Measurements from ENCODE around the gene FSTL5. TPM values are rescaled to one million over a fixed set of nuclear protein-coding genes. Genes with fewer than 3 reads are reported as not detected.

The FSTL5 gene
- total and polyA plus RNA-seq, 2 experiments from 2014 or later, result 0.06 to 0.49 TPM

DNA sequence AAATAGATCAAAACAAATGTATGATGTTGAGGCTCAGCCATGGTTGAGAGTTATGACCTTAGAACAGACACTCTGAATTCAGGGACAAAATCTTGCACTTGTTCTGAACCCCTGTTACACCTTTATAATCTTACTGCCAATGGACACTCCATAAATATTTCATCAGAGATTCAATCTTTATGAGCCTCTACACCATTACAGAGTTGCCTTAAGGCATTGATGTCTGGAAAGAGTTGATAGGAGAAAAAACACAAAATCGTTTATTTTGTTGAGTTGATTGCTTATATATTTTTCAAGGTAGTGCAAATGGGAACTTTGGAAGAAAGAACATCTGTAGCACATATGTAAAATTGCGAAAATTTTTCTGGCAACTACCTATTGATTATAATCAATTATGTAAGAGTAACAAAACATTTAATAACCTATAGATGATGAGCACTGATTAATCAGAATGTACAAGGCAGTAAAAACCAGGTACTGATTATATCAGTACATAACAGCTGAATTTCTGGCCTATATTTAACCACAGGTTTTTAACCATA lies 568.5 kb downstream of the FSTL5 start (continued):
- TF ChIP-seq ZNF462 (CRISPR knock-in tag; IDR thresholded peaks at IDR 0.05), result no peak
- TF ChIP-seq STAT1 (IDR thresholded peaks at IDR 0.05; ENCODE audit: unreplicated experiment), result no peak
- no peak for TF ChIP-seq ZNF114 (CRISPR knock-in tag; IDR thresholded peaks at IDR 0.05)
- TF ChIP-seq CREB1 (CRISPR knock-in tag; IDR thresholded peaks at IDR 0.05; ENCODE audit: low read depth), result no peak
- no peak for TF ChIP-seq ZNF331 (CRISPR knock-in tag; IDR thresholded peaks at IDR 0.05; ENCODE audit: low read depth)
- no peak for TF ChIP-seq JUNB (IDR thresholded peaks at IDR 0.05; ENCODE audit: unreplicated experiment)

GRCh38 chr4:161585011-161585410 lies 578.8 kb downstream of the FSTL5 start:
- H3K27ac ChIP-seq (ENCODE audit: low read depth), result no peak overlapping the region
- H3F3A ChIP-seq (replicated peaks; ENCODE audit: low read depth), result no peaks in the 10 kb centered on the region
- H3K27ac Mint-ChIP-seq, result no peak overlapping the region
- H3K79me2 ChIP-seq (replicated peaks; ENCODE audit: insufficient read depth), result no peaks in the 10 kb centered on the region
- no peak overlapping the region for H3K4me3 Mint-ChIP-seq
- ATAC-seq (no peak; the same call in 2 of the 3 replicates), DNase-seq (ENCODE audit: low spot score) (peak; percentile 6)
- peaks cover 4% of the 10 kb centered on the region; the same call in 1 of the 3 replicates for H3K36me3 Mint-ChIP-seq (ENCODE audit: low read depth)
- H4K20me1 ChIP-seq (replicated peaks; ENCODE audit: insufficient read depth), result no peaks in the 10 kb centered on the region
- H3K4me3 ChIP-seq, result no peak overlapping the region
- H3K9me3 Mint-ChIP-seq, result no peaks in the 10 kb centered on the region
- no peaks in the 10 kb centered on the region for H3K9me2 ChIP-seq (ENCODE audit: insufficient read depth)
- H3K36me3 ChIP-seq (ENCODE audit: insufficient read depth), result no peaks in the 10 kb centered on the region
- no peak overlapping the region for H2AFZ ChIP-seq
- peaks cover 6% of the 10 kb centered on the region; the same call in 1 of the 2 replicates for H3K4me1 ChIP-seq (ENCODE audit: insufficient read depth)
- H3K27me3 Mint-ChIP-seq (ENCODE audit: insufficient read depth, low read depth, poor library complexity), result no peaks in the 10 kb centered on the region
- H3K4me2 ChIP-seq, result no peak overlapping the region
- peaks cover 19% of the 10 kb centered on the region for H3K4me1 Mint-ChIP-seq
- H3K27me3 ChIP-seq (ENCODE audit: insufficient read depth), result no peaks in the 10 kb centered on the region
- TF ChIP-seq ZNF462 (CRISPR knock-in tag; IDR thresholded peaks at IDR 0.05), result peak; percentile 42; the same call in 1 of the 2 replicates
